ENCODE measurements around the gene CORT.
"Not testable (repeated sequence)": the region's sequence is repeated elsewhere in the genome, so short reads cannot be mapped to it uniquely, and the experiment has no call there.

The CORT gene

GRCh38 chr1:10437052-10437451 is 12.8 kb upstream of the CORT start:
- no peak for DNase-seq (ENCODE audit: low spot score)

GRCh38 chr1:10438677-10439163 is 11.1 kb upstream of the CORT start:
- DNase-seq (ENCODE audit: low spot score) = no peak

- DNase-seq (ENCODE audit: low spot score) = no peak
Observed at GRCh38 chr1:10440305-10440704, 9.5 kb upstream of the CORT start.

- DNase-seq (ENCODE audit: low spot score) = no peak
Observed at GRCh38 chr1:10440794-10441193, 9.0 kb upstream of the CORT start.

GRCh38 chr1:10444248-10444647 is 5.6 kb upstream of the CORT start:
- no peak for DNase-seq (ENCODE audit: low spot score)

- DNase-seq (ENCODE audit: low spot score) = no peak
Observed at GRCh38 chr1:10444795-10445397, 4.9 kb upstream of the CORT start.

- no peak for DNase-seq (ENCODE audit: low spot score)
Observed at GRCh38 chr1:10446790-10447422, 2.9 kb upstream of the CORT start.

- no peak for DNase-seq (ENCODE audit: low spot score)
Observed at GRCh38 chr1:10450156-10450814, 454 bp downstream of the CORT start.

GRCh38 chr1:10450836-10451235 is 1.0 kb downstream of the CORT start:
- DNase-seq (ENCODE audit: low spot score) = no peak

- no peak for DNase-seq (ENCODE audit: low spot score)
Observed at GRCh38 chr1:10451287-10451686, 1.5 kb downstream of the CORT start.

GRCh38 chr1:10456048-10456447 is 6.2 kb downstream of the CORT start:
- DNase-seq (ENCODE audit: low spot score) = no peak

- DNase-seq (ENCODE audit: low spot score) = no peak
Observed at GRCh38 chr1:10456661-10457060, 6.8 kb downstream of the CORT start.

- DNase-seq (ENCODE audit: low spot score) = not testable (repeated sequence)
Observed at GRCh38 chr1:10457462-10457861, 7.6 kb downstream of the CORT start.

- DNase-seq (ENCODE audit: low spot score) = no peak
Observed at GRCh38 chr1:10457875-10458274, 8.0 kb downstream of the CORT start.

GRCh38 chr1:10459184-10459583 is 9.4 kb downstream of the CORT start:
- no peak for DNase-seq (ENCODE audit: low spot score)

GRCh38 chr1:10467078-10467477 is 17.2 kb downstream of the CORT start:
- no peak for DNase-seq (ENCODE audit: low spot score)

- DNase-seq (ENCODE audit: low spot score) = no peak
Observed at GRCh38 chr1:10470043-10470442, 20.2 kb downstream of the CORT start.

- no peak for DNase-seq (ENCODE audit: low spot score)
Observed at GRCh38 chr1:10471411-10472219, 21.8 kb downstream of the CORT start.

GRCh38 chr1:10472220-10473144 is 22.7 kb downstream of the CORT start, which contains the start of gene DFFA:
TSS of gene DFFA (minus strand) at chr1:10472529. CDS start at chr1:10472458, 71 bp downstream.
- peak; percentile 93 for DNase-seq (ENCODE audit: low spot score)

- no peak for DNase-seq (ENCODE audit: low spot score)
Observed at GRCh38 chr1:10473145-10473765, 23.4 kb downstream of the CORT start.

- DNase-seq (ENCODE audit: low spot score) = not testable (repeated sequence)
Observed at GRCh38 chr1:10474309-10474612, 24.4 kb downstream of the CORT start.
